K562 (cell line): Measurements from ENCODE around the gene SH3YL1. TPM values are rescaled to one million over a fixed set of nuclear protein-coding genes. Genes with fewer than 3 reads are reported as not detected.

ENCODE experiments used
- ATAC-seq: fragments of 200-7000 bp; cut with Tn5 transposase; 3 replicates; pipeline ENCODE4 v1.9.1; 2020; ENCODE audit warnings: moderate library complexity
- BruUV-seq: library from RNA; stranded (reverse); fragments of 400-500 nt; replicated peaks from 2 replicates; lab custom pipeline; 2021; lab: Mats Ljungman, UMichigan
- CTCF ChIA-PET: fragments of 300-600 bp; formaldehyde crosslinking; extraction: SDS; loops from one replicate; lab custom pipeline; 2021; ENCODE audit warnings: low intra/inter-chr PET ratio; lab: Yijun Ruan, JAX
- POLR2A ChIA-PET: fragments of 300-600, 350-650 bp; sonication (Branson Sonifier 250); formaldehyde crosslinking; extraction: SDS; loops from one replicate; lab custom pipeline; 2021; ENCODE audit warnings: antibody characterized with exemption, inconsistent platforms; lab: Yijun Ruan, JAX
- DNase-seq, 4 experiments: peaks; one replicate each; pipeline versions ENCODE4 v3.0.0 to v3.0.0-alpha.2; 2011 to 2018; ENCODE audit warnings: low spot score in 3 of 4, mixed read lengths in 3 of 4; ENCODE audit errors: extremely low read depth in 1 of 4
- FAIRE-seq: peaks from 2 replicates; lab custom pipeline; 2011; peaks lifted over from hg19 to GRCh38; lab: Jason Lieb, UNC
- H2AFZ ChIP-seq: 2 replicates; pipeline ENCODE4 v1.6.0; 2011; ENCODE audit warnings: low read depth, low read length, control low read depth, inconsistent platforms
- H3K27ac ChIP-seq: fragments of 200-600 bp; 3 replicates; pipeline ENCODE4 v1.8.0; 2011; ENCODE audit warnings: low read depth, mild to moderate bottlenecking, control low read depth, inconsistent platforms, low read length, moderate library complexity, mixed read lengths; ENCODE audit errors: extremely low read depth
- H3K27me3 ChIP-seq, 2 experiments: fragments of 300-600 bp in 1 of 2; 2 replicates in 1 of 2; 3 replicates in 1 of 2; pipeline versions ENCODE4 v1.6.0 to v1.8.0; 2011; ENCODE audit warnings: inconsistent platforms in 2 of 2, low read length in 2 of 2, mild to moderate bottlenecking in 1 of 2, mixed read lengths in 1 of 2, moderate library complexity in 1 of 2; ENCODE audit not compliant: control insufficient read depth in 2 of 2, insufficient read depth in 2 of 2
- H3K36me3 ChIP-seq: fragments of 300-600 bp; 3 replicates; pipeline ENCODE4 v1.8.0; 2011; ENCODE audit warnings: mild to moderate bottlenecking, low read length, inconsistent platforms; ENCODE audit not compliant: control insufficient read depth, insufficient read depth
- H3K4me1 ChIP-seq, 2 experiments: fragments of 200-600 bp in 1 of 2; replicated peaks in 1 of 2; 2 replicates in 1 of 2; 3 replicates in 1 of 2; pipeline versions ENCODE4 v1.5.1 to v1.8.0; 2011; ENCODE audit warnings: inconsistent platforms in 2 of 2, low read length in 2 of 2, mild to moderate bottlenecking in 1 of 2, mixed read lengths in 1 of 2, moderate library complexity in 1 of 2; ENCODE audit not compliant: control insufficient read depth in 2 of 2, insufficient read depth in 2 of 2
- H3K4me2 ChIP-seq: 2 replicates; pipeline ENCODE4 v1.6.1; 2011; ENCODE audit warnings: low read length, control low read depth, inconsistent platforms, mixed read lengths; ENCODE audit not compliant: insufficient read depth
- H3K4me3 ChIP-seq: fragments of 200-600 bp; sonication (generic), shearing (Covaris generic); 2 replicates; pipeline ENCODE4 v1.5.1; 2016; ENCODE audit warnings: control low read depth, inconsistent platforms
- H3K79me2 ChIP-seq: fragments of 200-600 bp; 3 replicates; pipeline ENCODE4 v1.8.0; 2011; ENCODE audit warnings: low read length, inconsistent platforms; ENCODE audit not compliant: control insufficient read depth, insufficient read depth
- H3K9ac ChIP-seq, 2 experiments: 2 replicates each; pipeline versions ENCODE4 v1.6.0 to v1.6.1; 2011; ENCODE audit warnings: low read depth in 2 of 2, low read length in 2 of 2, control low read depth in 1 of 2, inconsistent platforms in 1 of 2, mild to moderate bottlenecking in 1 of 2, mixed read lengths in 1 of 2; ENCODE audit not compliant: insufficient read depth in 1 of 2
- H3K9me1 ChIP-seq: one replicate; pipeline ENCODE4 v1.6.0; 2011; ENCODE audit warnings: inconsistent platforms, mild to moderate bottlenecking, low read length, moderate library complexity; ENCODE audit not compliant: control insufficient read depth, insufficient read depth
- H3K9me3 ChIP-seq: replicated peaks from 2 replicates; pipeline ENCODE4 v1.5.1; 2011; ENCODE audit warnings: low read depth, low read length, inconsistent platforms; ENCODE audit not compliant: control insufficient read depth, insufficient read depth
- H4K20me1 ChIP-seq: replicated peaks from 2 replicates; pipeline ENCODE4 v1.6.1; 2011; ENCODE audit warnings: low read length, inconsistent platforms, mixed read lengths; ENCODE audit not compliant: control insufficient read depth, insufficient read depth
- CREBBP ChIP-seq: IDR thresholded peaks from one replicate; pipeline ENCODE4 v1.6.1; 2012; ENCODE audit warnings: low read depth, mild to moderate bottlenecking, control low read depth, inconsistent platforms, low read length
- HDAC1 ChIP-seq, 2 experiments: fragments of 450-650 bp; IDR thresholded peaks; 2 replicates each; pipeline ENCODE4 v1.6.1; 2016 to 2017; ENCODE audit warnings: inconsistent platforms in 1 of 2, mild to moderate bottlenecking in 1 of 2, moderate library complexity in 1 of 2
- HNRNPH1 ChIP-seq: fragments of 200-400 bp; formaldehyde crosslinking; optimal IDR thresholded peaks from 2 replicates; pipeline ENCODE3; 2017; ENCODE audit warnings: low read depth, mild to moderate bottlenecking, low read length, moderate library complexity
- MED1 ChIP-seq: sonication (generic); formaldehyde crosslinking; IDR thresholded peaks from 2 replicates; pipeline ENCODE4 v1.8.1; 2023; ENCODE audit warnings: missing genetic modification reagents, borderline replicate concordance
- MEIS2 ChIP-seq: fragments of 450-650 bp; IDR thresholded peaks from 2 replicates; pipeline ENCODE4 v1.6.1; 2014; ENCODE audit warnings: mild to moderate bottlenecking; ENCODE audit not compliant: partially characterized antibody
- RBM15 ChIP-seq: fragments of 200-400 bp; formaldehyde crosslinking; IDR thresholded peaks from 2 replicates; pipeline ENCODE4 v1.6.1; 2018; ENCODE audit warnings: mild to moderate bottlenecking, low read length, moderate library complexity; ENCODE audit not compliant: insufficient read depth
- ZNF280A ChIP-seq: fragments of 450-650 bp; IDR thresholded peaks from 2 replicates; pipeline ENCODE4 v1.6.1; 2018; ENCODE audit warnings: mild to moderate bottlenecking, low read depth; ENCODE audit not compliant: partially characterized antibody
- ZNF57 ChIP-seq: fragments of 450-650 bp; formaldehyde crosslinking; IDR thresholded peaks from 2 replicates; pipeline ENCODE4 v1.4.0; 2020; ENCODE audit warnings: mild to moderate bottlenecking, moderate library complexity
- WGBS: fragments of 100-300 bp; shearing (Covaris generic); methylation state at CpG from one replicate; pipeline ENCODE4 v1.1.6; 2016; ENCODE audit warnings: low coverage, mixed read lengths; ENCODE audit not compliant: insufficient coverage; ENCODE audit errors: missing lambda C conversion rate; 5-methylcytosine and 5-hydroxymethylcytosine counted together
- in situ Hi-C: fragments of 300-500 bp; cut with MboI; formaldehyde crosslinking; loops from 4 replicates; pipeline ENCODE4 v1.15.0; 2018; ENCODE audit warnings: inconsistent platforms, mixed read lengths
- intact Hi-C: fragments of 100-400 bp; cut with micrococcal nuclease; formaldehyde crosslinking; loops from 2 replicates; pipeline ENCODE4 v1.14.2; 2022
- polyA plus RNA-seq, 8 experiments: library from polyadenylated mRNA; depleted of rRNA in 4 of 8; stranded (reverse) in 5 of 8; unstranded in 3 of 8; fragments of >200 nt; fragmentation: Nextera tagmentation in 2 of 8; fragmentation: Illumina TruSeq in 1 of 8; extraction: Ambion mirVana in 2 of 8; extraction: Trizol in 1 of 8; gene quantifications; 2 replicates each; pipeline versions ENCODE4 v1.2.1 to v1.2.3, GENCODE V29; 2011 to 2014; ENCODE audit warnings: inconsistent platforms in 1 of 8, missing spikeins in 1 of 8
- total RNA-seq, 7 experiments: library from RNA; depleted of rRNA in 6 of 7; stranded (reverse); fragments of >200 nt in 6 of 7; fragmentation: Illumina TruSeq in 2 of 7; extraction: Trizol in 2 of 7; gene quantifications; 2 replicates each; pipeline versions ENCODE4 v1.2.1 to v1.2.3, GENCODE V29; 2011 to 2021; ENCODE audit warnings: low replicate concordance in 1 of 7
- TF ChIP-seq, protein P1 (sequence below): fragments of 450-650 bp; IDR thresholded peaks from 2 replicates; pipeline ENCODE4 v1.6.1; 2016; ENCODE audit warnings: borderline replicate concordance

SH3YL1 gene
- total and polyA plus RNA-seq, 9 of the 15 experiments (the other 6 are each of a cell fraction or from before 2014, with no cell fraction given): 3.9 to 7.8 (median 5.3) TPM

DNA sequence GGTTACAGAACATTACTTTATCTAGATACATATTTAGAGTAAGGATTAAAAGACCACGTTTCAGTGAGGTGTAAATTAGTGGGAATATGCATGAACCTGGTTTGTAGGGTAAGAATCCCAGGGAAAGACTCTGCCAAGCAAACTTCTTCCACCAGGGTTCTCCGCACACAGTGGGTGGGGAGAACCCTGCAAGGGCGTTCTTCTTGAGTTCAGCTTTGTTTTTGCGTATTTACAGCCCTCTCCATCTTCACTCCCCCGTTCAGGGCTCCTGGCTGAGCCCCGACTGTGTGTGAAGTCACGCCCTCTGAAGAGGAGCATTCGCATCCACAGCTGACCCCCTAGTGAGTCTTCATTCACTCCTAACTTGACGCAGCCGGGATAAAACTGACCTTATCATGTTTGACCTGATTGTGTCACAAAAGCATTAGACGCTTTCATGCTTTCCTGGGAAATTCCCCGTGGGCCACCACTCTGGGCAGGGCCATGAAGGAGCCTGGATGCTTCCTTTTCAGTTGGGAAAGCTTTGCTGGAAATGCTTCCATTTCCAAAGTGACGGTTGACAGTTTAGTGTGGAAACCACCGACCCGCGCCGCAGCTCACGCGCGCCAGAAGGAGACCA is 23.1 kb upstream of the SH3YL1 start:
- TF ChIP-seq MEIS2 (no peak), ZNF57 (CRISPR knock-in tag) (no peak), HDAC1 (IDR thresholded peaks at IDR 0.05) (no peak), ZNF280A (no peak), RBM15 (no peak), MED1 (CRISPR knock-in tag) (no peak), CREBBP (no peak), HNRNPH1 (no peak)
- TF ChIP-seq, protein P1, sequence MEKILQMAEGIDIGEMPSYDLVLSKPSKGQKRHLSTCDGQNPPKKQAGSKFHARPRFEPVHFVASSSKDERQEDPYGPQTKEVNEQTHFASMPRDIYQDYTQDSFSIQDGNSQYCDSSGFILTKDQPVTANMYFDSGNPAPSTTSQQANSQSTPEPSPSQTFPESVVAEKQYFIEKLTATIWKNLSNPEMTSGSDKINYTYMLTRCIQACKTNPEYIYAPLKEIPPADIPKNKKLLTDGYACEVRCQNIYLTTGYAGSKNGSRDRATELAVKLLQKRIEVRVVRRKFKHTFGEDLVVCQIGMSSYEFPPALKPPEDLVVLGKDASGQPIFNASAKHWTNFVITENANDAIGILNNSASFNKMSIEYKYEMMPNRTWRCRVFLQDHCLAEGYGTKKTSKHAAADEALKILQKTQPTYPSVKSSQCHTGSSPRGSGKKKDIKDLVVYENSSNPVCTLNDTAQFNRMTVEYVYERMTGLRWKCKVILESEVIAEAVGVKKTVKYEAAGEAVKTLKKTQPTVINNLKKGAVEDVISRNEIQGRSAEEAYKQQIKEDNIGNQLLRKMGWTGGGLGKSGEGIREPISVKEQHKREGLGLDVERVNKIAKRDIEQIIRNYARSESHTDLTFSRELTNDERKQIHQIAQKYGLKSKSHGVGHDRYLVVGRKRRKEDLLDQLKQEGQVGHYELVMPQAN: no peak
- TF ChIP-seq, all 486 proteins: peak for 0
- Histone ChIP-seq H3K9ac (no peak overlapping the region), H3K79me2 (no peaks in the 10 kb centered on the region), H3K27me3 (no peaks in the 10 kb centered on the region), H3K9me3 (no peaks in the 10 kb centered on the region), H4K20me1 (no peaks in the 10 kb centered on the region), H3K4me3 (no peak overlapping the region), H3K4me2 (no peak overlapping the region), H3K36me3 (peaks cover 7% of the 10 kb centered on the region; the same call in 2 of the 3 replicates), H2AFZ (no peak overlapping the region), H3K27ac (no peak overlapping the region), H3K9me1 (no peaks in the 10 kb centered on the region), H3K4me1 (peaks cover 0 to 13% of the 10 kb centered on the region in 2 experiments; a peak in 3 of 5 replicates)
- ATAC-seq (no peak), DNase-seq (no peak), FAIRE-seq (no peak)
- BruUV-seq: no TSS peak
- in situ Hi-C loops: no loop called here
- WGBS: 81% methylated on average over 17 of the region's 20 CpGs
- ChIA-PET CTCF (no interaction called here), POLR2A (no interaction called here)
- intact Hi-C loops: no loop called here
